NCI-H2107 treated with DMSO at 0.1 percent for 48 hours (cell line): ENCODE measurements around the gene RAD1.
A peak's percentile ranks its signal among the peaks of the same experiment; 100 is the strongest.

Source experiments
- DNase-seq: peaks from one replicate; lab custom pipeline; 2025; ENCODE audit not compliant: unreplicated experiment; lab: John Stamatoyannopoulos, UW

The RAD1 gene

GRCh38 chr5:34916518-34916917 lies 1.2 kb upstream of the RAD1 start:
- DNase-seq, result no peak

GRCh38 chr5:34915856-34916192 lies 520 bp upstream of the RAD1 start:
- no peak for DNase-seq

GRCh38 chr5:34914671-34915138 lies 599 bp downstream of the RAD1 start:
- no peak for DNase-seq

- DNase-seq, result no peak
Observed at GRCh38 chr5:34913072-34913471, 2.2 kb downstream of the RAD1 start.

DNA sequence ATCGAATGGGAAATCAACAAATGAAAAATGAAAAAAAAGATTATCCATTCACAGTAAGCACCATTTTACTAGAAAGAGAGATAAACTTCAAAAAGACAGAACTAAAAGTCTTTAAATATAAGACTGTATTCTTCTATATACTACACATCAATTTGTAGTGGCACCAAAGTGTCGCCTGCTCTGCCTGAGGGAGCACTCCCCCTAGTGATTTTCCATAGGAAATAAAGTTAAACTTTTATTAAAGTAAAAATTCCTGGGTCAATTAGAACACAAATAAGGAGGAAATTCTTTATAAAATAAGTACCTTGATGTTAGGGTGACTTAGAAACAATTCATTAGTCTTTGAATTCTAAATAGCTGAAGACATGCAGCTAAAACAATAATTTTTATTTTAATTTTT lies 9.7 kb downstream of the RAD1 start:
- DNase-seq, result no peak

DNA sequence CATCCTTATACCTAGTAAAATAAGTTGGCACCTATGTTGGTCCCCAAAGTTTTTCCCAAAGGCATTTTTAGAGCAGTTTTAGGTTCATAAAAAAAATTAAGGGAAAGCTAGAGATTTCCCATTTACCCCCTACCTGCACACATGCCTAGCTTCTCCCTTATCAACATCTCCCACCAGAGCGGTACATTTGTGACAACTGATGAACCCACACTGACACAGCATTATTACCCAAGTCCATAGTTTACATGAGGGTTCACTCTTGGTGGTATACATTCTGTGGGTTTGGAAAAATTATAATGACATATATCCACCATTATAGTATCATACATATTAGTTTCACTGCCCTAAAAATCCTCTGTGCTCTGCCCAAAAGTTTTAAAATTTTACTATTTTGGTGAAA lies 12.0 kb downstream of the RAD1 start:
- no peak for DNase-seq

DNA sequence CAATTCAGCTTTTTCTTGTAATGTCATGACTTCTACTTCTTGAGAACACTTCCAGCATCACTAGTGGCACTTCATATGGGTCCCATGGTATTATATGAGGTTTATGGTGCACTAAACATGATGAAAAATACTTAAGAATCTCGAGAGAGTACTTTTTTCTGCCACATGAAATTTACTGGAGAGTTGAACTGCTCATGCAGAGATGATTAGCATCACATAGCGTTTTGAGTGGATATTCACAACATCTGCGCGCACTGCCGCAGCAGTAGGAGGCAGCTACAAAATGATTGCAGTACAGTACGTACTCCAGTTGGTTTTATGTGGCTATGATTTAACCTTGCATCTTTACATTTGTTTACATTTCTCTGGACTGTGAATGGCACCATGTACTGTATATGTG lies 14.7 kb downstream of the RAD1 start:
- DNase-seq, result peak; percentile 30

DNA sequence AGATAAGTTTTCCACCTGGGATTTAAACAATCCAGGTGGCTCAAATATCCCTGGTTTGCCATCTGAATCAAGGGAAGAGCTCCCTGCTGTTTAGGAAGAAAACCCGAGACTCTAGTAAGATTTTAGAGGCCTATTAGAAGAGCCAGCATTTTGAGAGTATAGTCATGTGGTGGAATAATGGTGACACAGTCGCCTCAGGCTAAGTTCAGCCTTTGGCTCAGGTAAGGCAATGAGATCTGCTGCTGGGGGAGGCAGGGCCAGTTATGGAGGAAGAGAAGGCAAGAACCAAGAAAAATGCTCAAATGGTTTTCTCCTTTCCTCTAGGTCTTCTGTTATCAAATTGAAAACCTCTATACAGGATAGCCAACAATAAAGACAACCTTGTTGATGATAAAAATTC lies 16.2 kb downstream of the RAD1 start:
- peak; percentile 54 for DNase-seq

GRCh38 chr5:34898258-34898895 lies 16.9 kb downstream of the RAD1 start:
- DNase-seq, result peak; percentile 70

GRCh38 chr5:34897646-34898045 lies 17.7 kb downstream of the RAD1 start:
- no peak for DNase-seq

DNA sequence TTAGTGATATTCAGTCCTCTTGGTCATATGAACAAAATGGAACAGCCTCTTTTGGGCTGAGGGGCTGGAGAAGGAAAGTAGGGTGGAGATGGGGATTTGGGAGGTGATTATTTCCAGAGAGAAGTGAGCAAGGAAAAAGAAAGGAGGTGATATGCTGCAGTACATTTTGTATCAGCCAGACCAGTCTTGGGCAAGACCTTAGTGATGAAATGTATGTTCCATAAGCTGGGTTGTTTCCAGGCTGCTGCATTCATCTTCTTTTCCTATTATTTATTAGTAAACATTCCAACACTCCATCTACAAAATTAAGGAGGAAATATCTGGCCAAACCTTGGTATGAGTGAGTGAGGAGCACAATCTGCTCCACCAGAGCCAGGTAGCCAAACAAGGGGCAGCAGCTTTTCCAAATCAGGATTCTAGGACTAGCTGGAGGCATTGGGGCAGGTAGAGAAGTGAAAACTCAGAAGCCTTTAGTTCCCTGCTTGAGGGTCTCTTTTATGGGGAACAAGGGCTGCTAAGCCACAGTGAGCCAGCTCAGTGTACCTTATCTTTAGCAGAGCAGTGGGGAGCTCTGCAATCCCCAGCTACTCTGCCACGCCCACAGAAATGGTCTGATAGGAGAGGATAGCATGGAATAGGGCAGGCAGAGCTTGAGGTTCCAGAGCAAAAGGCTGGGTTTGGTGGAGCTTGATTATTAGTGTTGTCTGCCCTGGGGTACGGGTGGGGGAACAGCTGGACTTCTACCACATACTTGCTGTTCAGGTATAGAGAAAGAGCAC lies 19.5 kb downstream of the RAD1 start:
- DNase-seq, result no peak

DNA sequence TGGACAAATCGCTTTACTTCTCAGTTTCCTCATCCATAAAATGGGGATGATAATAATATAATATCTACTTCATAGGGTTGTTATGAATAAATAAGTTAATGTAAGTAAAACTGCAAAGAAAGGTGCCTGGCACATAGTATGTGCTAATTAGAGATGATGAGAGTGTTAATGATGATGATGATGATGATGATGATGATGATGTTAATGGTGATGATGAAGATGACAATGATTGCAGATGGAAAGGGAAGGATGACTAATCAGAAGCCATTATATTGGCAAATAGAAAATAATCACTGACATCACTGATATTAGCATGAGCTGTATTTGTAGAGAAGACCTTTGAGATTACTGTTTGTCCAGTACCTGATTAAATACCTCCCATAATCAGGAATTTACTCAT lies 20.6 kb downstream of the RAD1 start:
- no peak for DNase-seq

DNA sequence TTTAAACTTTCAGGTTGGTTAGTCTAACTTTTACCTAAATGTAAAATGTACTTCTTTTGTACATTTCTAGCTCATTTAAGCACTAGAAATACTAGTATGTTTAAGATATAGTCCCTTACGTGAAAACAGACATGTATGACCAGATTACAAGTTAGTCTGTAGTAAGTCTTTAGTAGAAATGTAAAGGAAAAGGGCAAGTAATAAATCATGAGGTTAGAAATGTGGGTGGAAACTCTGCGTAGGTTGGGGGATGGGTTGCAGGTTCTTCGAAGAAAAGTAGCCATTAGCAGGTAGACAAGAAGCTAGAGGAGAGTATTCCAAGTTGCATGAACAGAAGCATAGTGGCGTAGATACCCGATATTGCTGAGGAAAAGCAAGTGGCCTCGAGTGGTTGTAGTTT lies 22.9 kb downstream of the RAD1 start:
- DNase-seq, result no peak

GRCh38 chr5:34891981-34892380 lies 23.3 kb downstream of the RAD1 start:
- DNase-seq, result no peak

DNA sequence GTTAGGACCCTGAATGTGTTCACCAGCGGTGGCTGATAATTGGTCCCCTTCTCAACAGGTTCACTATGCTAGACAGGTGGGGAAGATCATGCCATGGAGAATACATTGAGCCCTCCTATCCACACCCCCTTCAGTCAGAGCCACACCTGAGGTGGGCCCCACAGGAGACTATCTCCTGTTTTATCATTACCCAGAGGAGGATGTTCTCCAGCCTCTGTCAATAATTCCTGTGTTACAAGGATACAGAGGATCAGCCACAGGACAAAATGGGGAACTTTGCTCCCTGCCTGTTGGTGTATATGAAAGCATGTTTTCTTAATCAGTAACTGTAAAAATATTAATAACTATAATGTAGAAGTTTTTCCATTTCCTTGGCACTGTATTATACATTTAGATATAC lies 25.9 kb downstream of the RAD1 start:
- no peak for DNase-seq

DNA sequence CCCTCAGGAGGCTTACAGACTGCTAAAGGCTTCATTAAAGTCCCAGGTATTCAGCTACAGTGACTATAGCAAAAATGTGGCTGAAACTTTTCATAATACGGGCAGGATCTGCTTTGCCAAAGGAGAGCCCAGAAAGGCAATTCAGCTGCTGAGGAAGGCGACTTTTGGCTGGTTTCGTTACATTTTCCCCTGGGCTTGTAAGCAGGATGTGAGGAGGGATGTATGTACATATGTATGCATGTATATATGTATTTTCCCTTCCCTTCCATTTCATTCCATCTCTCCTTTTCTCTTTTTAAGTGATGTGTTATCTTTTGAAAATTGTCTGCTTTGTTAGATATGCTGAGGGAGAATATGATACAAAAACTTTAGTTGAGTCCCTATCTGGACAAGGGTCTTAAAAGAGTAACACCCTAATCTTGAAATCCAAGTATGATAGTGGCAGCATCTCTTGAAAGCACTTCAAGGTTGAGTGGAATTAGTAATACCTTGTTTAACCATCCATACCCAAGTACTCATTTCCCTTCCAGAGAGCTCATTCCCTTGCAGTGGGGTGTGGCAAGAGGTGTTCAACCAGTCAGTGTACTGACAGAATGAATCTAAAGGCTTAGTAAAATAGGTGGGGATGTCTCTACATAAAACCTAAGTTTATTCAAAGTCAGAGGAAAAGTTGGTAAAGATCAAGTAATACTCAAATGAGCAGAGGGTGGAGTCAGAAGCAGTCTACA lies 28.7 kb downstream of the RAD1 start:
- no peak for DNase-seq

GRCh38 chr5:34881246-34881645 lies 34.1 kb downstream of the RAD1 start:
- no peak for DNase-seq

- no peak for DNase-seq
Observed at GRCh38 chr5:34876275-34876674, 39.0 kb downstream of the RAD1 start.

DNA sequence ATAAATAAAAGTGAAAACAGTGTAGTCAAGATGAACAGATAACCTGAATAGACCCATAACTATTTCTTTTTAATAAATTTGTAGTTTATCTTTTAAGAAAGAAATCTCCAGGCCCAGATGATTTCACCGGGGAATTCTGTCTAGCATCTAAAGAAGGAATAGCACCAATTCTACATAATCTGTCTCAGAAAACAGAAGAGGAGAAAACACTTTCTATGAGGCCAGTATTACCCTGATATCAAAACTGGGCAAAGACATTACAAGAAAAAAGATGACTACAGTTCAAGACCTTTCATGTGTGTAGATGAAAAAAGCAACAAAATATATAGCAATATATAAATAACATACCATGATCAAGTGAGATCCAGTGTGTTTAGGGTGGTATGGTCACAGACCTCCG lies 44.9 kb downstream of the RAD1 start:
- no peak for DNase-seq

- DNase-seq, result no peak
Observed at GRCh38 chr5:34869256-34869655, 46.0 kb downstream of the RAD1 start.

DNA sequence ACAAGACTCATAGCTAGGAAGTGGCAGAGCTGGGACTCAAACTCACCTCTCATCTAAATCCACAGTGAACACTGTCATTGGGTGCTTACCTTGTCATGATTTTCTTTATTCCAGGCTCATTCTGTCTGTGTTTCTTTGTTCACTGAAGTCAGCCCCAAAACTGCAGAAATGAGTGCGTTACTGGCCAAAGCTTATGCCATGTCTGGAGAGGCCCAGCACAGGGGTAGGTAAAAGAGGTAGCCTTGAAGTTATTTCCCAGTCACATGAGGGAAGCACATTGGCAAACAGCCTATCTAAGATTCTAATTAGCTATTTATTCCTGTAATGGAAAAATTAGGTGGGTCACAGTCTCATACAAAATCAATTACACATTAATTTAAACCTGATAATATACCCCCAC lies 46.5 kb downstream of the RAD1 start:
- DNase-seq, result no peak

- no peak for DNase-seq
Observed at GRCh38 chr5:34867660-34868059, 47.6 kb downstream of the RAD1 start.
